Measurements from ENCODE around the gene INPP5J. TPM values are rescaled to one million over a fixed set of nuclear protein-coding genes. Genes with fewer than 3 reads are reported as not detected.

Gene INPP5J
- total and polyA plus RNA-seq, 9 of the 15 experiments (the other 6 are each of a cell fraction or from before 2014, with no cell fraction given) = 0.10 to 6.3 (median 4.8) TPM

GRCh38 chr22:31088233-31088986 lies 34.4 kb upstream of the INPP5J start:
- peaks cover 5% of the 10 kb centered on the region for H3K9me1 ChIP-seq (ENCODE audit: control insufficient read depth, insufficient read depth, low read length)
- FAIRE-seq (no peak), DNase-seq (ENCODE audit: extremely low read depth in 1 of 4, low spot score in 3 of 4) (no peak), ATAC-seq (no peak)
- H3K36me3 ChIP-seq (ENCODE audit: control insufficient read depth, insufficient read depth, low read length) = peaks cover 33% of the 10 kb centered on the region; the same call in 2 of the 3 replicates
- peaks cover 23 to 57% of the 10 kb centered on the region in 2 experiments; a peak in 4 of 5 replicates for H3K4me1 ChIP-seq (replicated peaks in 1 of 2; ENCODE audit: control insufficient read depth in 2 of 2, insufficient read depth in 2 of 2, low read length in 2 of 2)
- 91% methylated on average over 18 of the region's 26 CpGs for WGBS (ENCODE audit: insufficient coverage, low coverage, missing lambda C conversion rate)
- H3K27ac ChIP-seq (ENCODE audit: extremely low read depth, low read depth, low read length) = no peak overlapping the region
- H2AFZ ChIP-seq (ENCODE audit: low read depth, low read length) = no peak overlapping the region
- no peaks in the 10 kb centered on the region for H3K9me3 ChIP-seq (replicated peaks; ENCODE audit: control insufficient read depth, insufficient read depth, low read depth, low read length)
- intact Hi-C loops (cut with micrococcal nuclease) (no loop called here), in situ Hi-C loops (cut with MboI) (loop anchor here (5.0 to 10.0 kb wide), 2 partner anchors 136 to 324 kb away; no protein-coding TSS in a partner anchor)
- no peaks in the 10 kb centered on the region for H3K27me3 ChIP-seq (ENCODE audit: control insufficient read depth in 2 of 2, insufficient read depth in 2 of 2, low read length in 2 of 2)
- no peak overlapping the region for H3K4me2 ChIP-seq (ENCODE audit: insufficient read depth, low read length)
- H4K20me1 ChIP-seq (replicated peaks; ENCODE audit: control insufficient read depth, insufficient read depth, low read length) = no peaks in the 10 kb centered on the region
- no peak overlapping the region for H3K9ac ChIP-seq (ENCODE audit: insufficient read depth in 1 of 2, low read depth in 2 of 2, low read length in 2 of 2)
- TF ChIP-seq ZBTB12 (CRISPR knock-in tag; IDR thresholded peaks at IDR 0.05) (no peak), PKNOX1 (IDR thresholded peaks at IDR 0.05) (0 out of 2 replicates have a peak, but pooled peaks have one; percentile 9), ZNF165 (CRISPR knock-in tag; IDR thresholded peaks at IDR 0.05; ENCODE audit: borderline replicate concordance) (no peak), ZNF121 (CRISPR knock-in tag; conservative IDR thresholded peaks at IDR 0.05) (no peak)
- no TSS peak for BruUV-seq (replicated peaks)
- H3K79me2 ChIP-seq (ENCODE audit: control insufficient read depth, insufficient read depth, low read length) = peaks cover 12% of the 10 kb centered on the region
- POLR2A ChIA-PET = interaction anchor here (0.6 kb wide), 1 partner anchor 175 kb away, joined by 3 read pairs; no protein-coding TSS in a partner anchor
- CTCF ChIA-PET (ENCODE audit: low intra/inter-chr PET ratio) = interaction anchor here (1.6 kb wide), 1 partner anchor 60 kb away, joined by 12 read pairs; no protein-coding TSS in a partner anchor
- no peak overlapping the region for H3K4me3 ChIP-seq
